ENCODE measurements around the gene RPS6KA3. TPM values are rescaled to one million over a fixed set of nuclear protein-coding genes. Genes with fewer than 3 reads are reported as not detected.

RPS6KA3 gene
- polyA plus RNA-seq, 1 experiment = 15.4 TPM

DNA sequence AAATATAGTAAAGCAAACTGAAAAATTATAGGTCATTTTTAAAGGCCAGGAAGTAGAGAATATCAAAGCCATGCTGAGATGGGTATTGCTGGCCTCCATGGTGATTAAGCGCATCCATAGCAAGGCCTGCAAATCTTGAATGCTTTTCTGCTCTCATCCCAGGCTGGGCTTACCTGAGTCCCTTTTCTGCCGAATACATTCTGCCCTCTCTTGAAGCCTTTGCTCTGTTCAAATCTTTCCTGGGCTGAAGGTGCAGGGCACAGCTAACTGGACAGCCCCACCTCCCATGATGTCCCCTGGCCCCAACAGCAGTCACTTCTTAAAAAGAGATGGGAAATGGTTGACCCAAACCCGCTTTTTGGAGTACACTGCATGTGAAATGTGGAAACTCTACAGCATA lies 115.0 kb downstream of the RPS6KA3 start:
- Histone ChIP-seq H3K4me3 (ENCODE audit: low read depth, low read length) (no peak overlapping the region), H3K36me3 (ENCODE audit: control insufficient read depth, insufficient read depth, low read length) (peaks cover 1% of the 10 kb centered on the region; the same call in 1 of the 2 replicates), H3K27me3 (ENCODE audit: control insufficient read depth, insufficient read depth, low read length) (no peaks in the 10 kb centered on the region)
- no peak for DNase-seq (ENCODE audit: low read depth)
- ChIA-PET CTCF (no interaction called here), POLR2A (no interaction called here)
- TF ChIP-seq, protein P1, sequence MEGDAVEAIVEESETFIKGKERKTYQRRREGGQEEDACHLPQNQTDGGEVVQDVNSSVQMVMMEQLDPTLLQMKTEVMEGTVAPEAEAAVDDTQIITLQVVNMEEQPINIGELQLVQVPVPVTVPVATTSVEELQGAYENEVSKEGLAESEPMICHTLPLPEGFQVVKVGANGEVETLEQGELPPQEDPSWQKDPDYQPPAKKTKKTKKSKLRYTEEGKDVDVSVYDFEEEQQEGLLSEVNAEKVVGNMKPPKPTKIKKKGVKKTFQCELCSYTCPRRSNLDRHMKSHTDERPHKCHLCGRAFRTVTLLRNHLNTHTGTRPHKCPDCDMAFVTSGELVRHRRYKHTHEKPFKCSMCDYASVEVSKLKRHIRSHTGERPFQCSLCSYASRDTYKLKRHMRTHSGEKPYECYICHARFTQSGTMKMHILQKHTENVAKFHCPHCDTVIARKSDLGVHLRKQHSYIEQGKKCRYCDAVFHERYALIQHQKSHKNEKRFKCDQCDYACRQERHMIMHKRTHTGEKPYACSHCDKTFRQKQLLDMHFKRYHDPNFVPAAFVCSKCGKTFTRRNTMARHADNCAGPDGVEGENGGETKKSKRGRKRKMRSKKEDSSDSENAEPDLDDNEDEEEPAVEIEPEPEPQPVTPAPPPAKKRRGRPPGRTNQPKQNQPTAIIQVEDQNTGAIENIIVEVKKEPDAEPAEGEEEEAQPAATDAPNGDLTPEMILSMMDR (IDR thresholded peaks at IDR 0.05; ENCODE audit: insufficient read depth, low read depth, low read length) = no peak

DNA sequence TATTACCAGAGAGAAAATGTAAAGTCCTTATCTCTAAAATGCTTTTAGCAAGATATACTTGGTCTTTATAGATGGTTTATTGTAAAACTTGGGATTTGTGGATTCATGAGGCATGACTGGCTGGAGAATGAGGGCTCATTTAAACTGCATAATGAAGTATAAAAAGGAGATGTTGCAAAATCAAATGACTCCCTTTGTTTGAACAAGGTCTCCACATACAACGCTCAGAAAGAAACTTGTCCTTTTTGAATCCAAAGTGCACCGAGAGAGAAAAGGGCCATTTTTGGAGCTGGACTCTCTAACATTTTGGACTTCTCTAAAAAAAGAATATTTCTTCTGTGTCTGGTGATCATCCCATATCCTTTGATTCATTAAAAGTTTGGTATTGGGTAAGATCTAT lies 117.4 kb downstream of the RPS6KA3 start:
- TF ChIP-seq, protein P1 (IDR thresholded peaks at IDR 0.05; ENCODE audit: insufficient read depth, low read depth, low read length) = no peak
- ChIA-PET POLR2A (no interaction called here), CTCF (no interaction called here)
- DNase-seq (ENCODE audit: low read depth) = no peak
- Histone ChIP-seq H3K36me3 (ENCODE audit: control insufficient read depth, insufficient read depth, low read length) (no peaks in the 10 kb centered on the region), H3K4me3 (ENCODE audit: low read depth, low read length) (no peak overlapping the region), H3K27me3 (ENCODE audit: control insufficient read depth, insufficient read depth, low read length) (no peaks in the 10 kb centered on the region)

GRCh38 chrX:20147561-20147960 lies 119.1 kb downstream of the RPS6KA3 start:
- CTCF ChIA-PET = no interaction called here
- Histone ChIP-seq H3K4me3 (ENCODE audit: low read depth, low read length) (no peak overlapping the region), H3K27me3 (ENCODE audit: control insufficient read depth, insufficient read depth, low read length) (no peaks in the 10 kb centered on the region), H3K36me3 (ENCODE audit: control insufficient read depth, insufficient read depth, low read length) (no peaks in the 10 kb centered on the region)
- TF ChIP-seq, protein P1 (IDR thresholded peaks at IDR 0.05; ENCODE audit: insufficient read depth, low read depth, low read length) = no peak
- POLR2A ChIA-PET = no interaction called here
- no peak for DNase-seq (ENCODE audit: low read depth)

GRCh38 chrX:20144491-20144890 lies 122.2 kb downstream of the RPS6KA3 start:
- CTCF ChIA-PET = no interaction called here

GRCh38 chrX:20143561-20143960 lies 123.1 kb downstream of the RPS6KA3 start:
- TF ChIP-seq, protein P1 (IDR thresholded peaks at IDR 0.05; ENCODE audit: insufficient read depth, low read depth, low read length) = no peak
- ChIA-PET POLR2A (no interaction called here), CTCF (interaction anchor here (0.6 kb wide), 1 partner anchor 32 kb away, joined by 3 read pairs; no protein-coding TSS in a partner anchor)
- H3K4me3 ChIP-seq (ENCODE audit: low read depth, low read length) = no peak overlapping the region
- H3K27me3 ChIP-seq (ENCODE audit: control insufficient read depth, insufficient read depth, low read length) = no peaks in the 10 kb centered on the region
- no peaks in the 10 kb centered on the region for H3K36me3 ChIP-seq (ENCODE audit: control insufficient read depth, insufficient read depth, low read length)
- DNase-seq (ENCODE audit: low read depth) = no peak

More at GRCh38 chrX:20144491-20144890, 122.2 kb downstream of the RPS6KA3 start:
- no peak for DNase-seq (ENCODE audit: low read depth)
- Histone ChIP-seq H3K36me3 (ENCODE audit: control insufficient read depth, insufficient read depth, low read length) (no peaks in the 10 kb centered on the region), H3K4me3 (ENCODE audit: low read depth, low read length) (no peak overlapping the region), H3K27me3 (ENCODE audit: control insufficient read depth, insufficient read depth, low read length) (no peaks in the 10 kb centered on the region)
- TF ChIP-seq, protein P1 (IDR thresholded peaks at IDR 0.05; ENCODE audit: insufficient read depth, low read depth, low read length) = no peak
- POLR2A ChIA-PET = no interaction called here
